NCI-H2196 (cell line): ENCODE results near the gene SCAMP1.
A peak's percentile ranks its signal among the peaks of the same experiment; 100 is the strongest.
"Not testable (repeated sequence)": the region's sequence is repeated elsewhere in the genome, so short reads cannot be mapped to it uniquely, and the experiment has no call there.

Experiments used
- DNase-seq: peaks from one replicate; lab custom pipeline; 2025; ENCODE audit not compliant: unreplicated experiment; lab: John Stamatoyannopoulos, UW

SCAMP1 gene

GRCh38 chr5:78360924-78361630 lies 660 bp downstream of the SCAMP1 start:
- peak; percentile 31 for DNase-seq

DNA sequence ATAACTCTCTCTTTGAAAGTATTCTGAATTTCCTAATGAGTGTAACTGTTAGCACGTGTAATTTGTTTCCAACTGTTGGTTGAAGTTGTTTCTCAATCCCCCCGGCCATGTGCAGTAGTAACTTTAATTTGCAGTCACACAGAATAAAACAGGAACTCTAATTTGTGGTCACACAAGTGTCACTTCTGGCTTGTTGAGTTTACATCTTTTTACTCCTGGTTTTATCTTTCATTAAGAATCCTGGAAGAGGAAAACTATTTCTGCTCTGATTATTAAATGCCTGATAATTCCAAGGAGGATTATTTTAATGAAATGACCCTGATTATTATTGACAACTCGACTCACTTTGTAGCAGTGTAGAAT lies 1.2 kb downstream of the SCAMP1 start:
- DNase-seq: no peak

DNA sequence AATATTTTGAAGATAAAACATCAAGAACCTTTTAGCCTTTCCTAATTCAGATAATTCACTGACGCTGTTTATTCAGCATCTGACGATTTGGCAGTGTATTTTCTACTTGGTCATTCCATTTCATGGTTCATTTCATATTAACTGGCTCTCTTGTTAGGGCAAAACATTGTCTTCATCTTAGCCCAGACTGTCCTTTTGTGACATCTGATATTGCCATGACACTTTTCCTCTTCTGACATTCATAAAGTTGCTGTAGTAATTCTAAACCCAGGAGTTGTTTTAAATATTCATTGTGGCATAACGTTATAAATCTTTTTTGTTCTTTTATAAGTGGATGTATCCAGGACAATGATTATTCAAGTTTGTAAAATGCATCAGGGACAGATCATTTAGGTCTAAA lies 1.8 kb downstream of the SCAMP1 start:
- DNase-seq: no peak

DNA sequence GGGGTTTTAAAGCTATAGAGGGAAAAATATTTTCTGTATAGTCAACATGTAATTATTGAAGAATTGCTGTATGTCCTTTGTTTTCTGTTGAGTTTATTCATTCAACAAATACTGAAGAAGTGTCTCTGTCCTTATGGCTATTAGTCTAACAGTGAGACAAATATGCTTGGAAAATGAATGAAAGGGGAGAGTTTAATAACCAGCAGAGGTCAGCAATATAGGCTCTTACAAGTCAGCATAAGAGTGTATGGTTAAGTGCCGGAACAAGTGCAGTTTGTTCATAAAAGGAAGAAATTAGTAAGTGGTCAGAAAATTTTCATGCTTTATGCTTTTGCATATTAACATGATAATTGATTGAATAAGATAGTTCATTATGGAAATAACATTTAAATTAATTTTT lies 3.6 kb downstream of the SCAMP1 start:
- no peak for DNase-seq

DNA sequence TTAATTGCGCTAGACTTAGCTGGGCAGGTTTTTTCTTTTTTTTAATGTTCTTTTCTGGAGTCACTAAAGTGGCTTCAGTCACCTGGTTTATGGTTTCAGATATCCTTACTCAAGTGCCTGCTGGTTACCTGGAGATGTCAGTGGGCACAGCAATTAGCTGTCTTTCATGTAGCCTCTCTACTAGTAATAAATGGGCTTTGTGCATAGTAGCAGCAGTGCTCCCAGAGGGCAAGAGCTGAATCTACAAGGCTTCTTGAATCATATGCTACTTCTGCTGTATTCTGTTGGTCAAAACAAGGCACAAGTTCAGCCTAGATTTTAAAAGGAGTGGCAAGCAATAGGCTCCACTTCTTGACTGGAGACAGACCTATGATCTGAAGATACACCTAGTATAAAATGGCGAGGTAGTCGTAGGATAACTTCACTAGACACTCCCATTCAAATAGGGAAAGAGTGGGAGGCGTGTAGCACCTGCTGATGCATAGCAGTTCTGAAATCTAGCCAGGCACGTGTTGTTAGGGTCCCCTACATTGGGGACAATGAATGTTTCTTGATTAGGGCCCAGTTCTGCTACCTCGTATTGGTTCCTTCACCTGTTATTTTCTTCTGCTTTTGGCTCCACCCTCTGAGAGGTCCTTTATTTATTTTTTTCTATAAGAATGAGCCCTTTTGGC lies 7.0 kb downstream of the SCAMP1 start:
- peak; percentile 14 for DNase-seq

DNA sequence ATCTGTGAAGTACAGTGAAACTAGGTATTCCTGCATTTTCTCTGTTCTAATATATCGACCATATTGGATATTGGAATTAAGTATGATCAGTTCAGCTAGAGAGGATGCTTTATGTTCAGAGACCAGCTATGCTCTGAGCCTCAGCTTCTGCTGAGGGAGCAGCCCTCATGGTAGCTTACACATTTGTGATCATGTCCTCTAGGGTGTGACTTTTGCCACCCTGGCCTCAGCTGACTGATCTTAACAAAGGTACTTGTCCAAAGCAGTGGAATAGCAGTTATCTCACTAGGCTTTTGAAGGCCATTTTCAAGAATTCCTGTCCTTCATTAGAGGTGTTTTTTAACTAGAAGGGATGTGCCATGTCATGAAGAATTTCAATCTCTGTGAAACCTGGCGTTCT lies 9.3 kb downstream of the SCAMP1 start:
- no peak for DNase-seq

- no peak for DNase-seq
These were observed 12.8 kb downstream of the SCAMP1 start for GRCh38 chr5:78373231-78373630.

- DNase-seq: no peak
These were observed 15.9 kb downstream of the SCAMP1 start for GRCh38 chr5:78376315-78376714.

GRCh38 chr5:78377056-78377717 lies 16.8 kb downstream of the SCAMP1 start:
- DNase-seq: no peak

- no peak for DNase-seq
These were observed 17.3 kb downstream of the SCAMP1 start for GRCh38 chr5:78377718-78378105.

DNA sequence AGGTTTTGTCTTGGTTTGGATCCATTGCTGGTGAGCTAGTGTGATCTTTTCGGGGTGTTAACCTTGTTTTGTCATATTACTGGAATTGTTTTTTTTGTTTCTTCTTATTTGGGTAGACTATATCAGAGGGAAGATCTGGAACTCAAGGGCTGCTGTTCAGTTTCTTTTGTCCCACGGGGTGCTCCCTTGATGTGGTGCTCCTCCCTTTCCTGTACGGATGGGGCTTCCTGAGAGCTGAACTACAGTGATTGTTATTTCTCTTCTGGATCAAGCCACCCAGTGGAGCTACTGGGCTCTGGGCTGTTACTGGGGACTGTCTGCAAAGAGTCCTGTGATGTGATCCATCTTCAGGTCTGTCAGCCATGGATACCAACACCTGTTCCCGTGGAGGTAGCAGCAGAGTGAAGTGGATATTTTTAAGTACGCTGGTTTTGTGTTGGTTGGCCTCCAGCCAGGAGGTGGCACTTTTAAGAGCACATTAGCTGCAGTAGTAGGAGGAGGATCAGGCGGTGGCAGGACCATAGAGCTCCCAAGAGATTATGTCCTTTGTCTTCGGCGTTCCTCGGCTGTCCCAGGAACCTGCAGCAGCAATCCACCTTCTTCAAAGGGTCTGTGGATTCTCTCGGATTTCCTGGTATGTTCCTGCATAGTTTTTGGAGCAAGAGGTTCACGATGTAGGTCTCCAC lies 27.2 kb downstream of the SCAMP1 start:
- DNase-seq: no peak

GRCh38 chr5:78391357-78391756 lies 30.9 kb downstream of the SCAMP1 start:
- not testable (repeated sequence) for DNase-seq

- DNase-seq: no peak
These were observed 37.4 kb downstream of the SCAMP1 start for GRCh38 chr5:78397831-78398230.

DNA sequence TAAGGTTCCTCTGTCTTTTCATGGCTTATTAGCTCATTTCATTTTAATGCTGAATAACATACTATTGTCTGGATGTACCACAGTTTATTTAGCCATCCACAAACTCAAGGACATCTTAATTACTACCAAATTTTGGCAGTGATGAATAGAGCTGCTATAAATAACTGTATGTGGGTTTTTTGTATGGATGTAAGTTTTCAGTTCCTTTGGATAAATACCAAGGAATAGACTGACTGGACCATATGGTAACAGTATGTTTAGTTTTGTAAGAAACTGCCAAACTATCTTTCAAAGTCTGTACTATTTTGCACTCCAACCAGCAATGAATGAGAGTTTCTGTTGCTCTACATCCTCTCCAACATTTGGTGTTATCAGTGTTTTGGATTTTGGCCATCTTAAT lies 38.7 kb downstream of the SCAMP1 start:
- no peak for DNase-seq

DNA sequence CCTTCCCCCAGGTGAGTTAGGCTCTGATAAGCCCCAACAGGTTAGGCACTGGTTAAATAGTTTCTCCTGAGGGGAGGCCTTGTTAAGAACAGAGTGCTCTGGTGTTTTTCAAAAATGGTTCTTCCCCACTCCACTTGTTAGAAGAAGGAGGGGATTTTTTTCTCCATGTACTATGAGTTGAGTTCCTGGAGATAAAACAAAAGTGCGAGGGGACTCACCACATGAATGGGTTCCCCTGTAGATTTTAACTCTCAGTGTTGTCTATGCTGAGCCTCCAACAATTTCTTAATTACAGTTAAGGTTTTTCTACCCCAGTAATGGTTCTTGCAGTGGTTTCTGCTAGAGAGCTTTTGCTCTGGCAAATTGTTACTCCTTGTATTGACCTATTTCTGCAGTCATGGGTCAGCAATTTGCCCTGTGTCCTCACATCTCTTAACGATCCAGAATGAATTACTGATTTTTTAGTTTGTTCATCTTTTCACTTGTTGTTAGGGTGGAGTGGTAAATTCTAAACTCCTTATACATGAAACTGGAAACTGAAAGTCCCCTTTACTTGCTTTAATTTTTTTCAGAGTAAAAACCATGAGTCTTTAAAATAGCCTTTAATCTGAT lies 44.4 kb downstream of the SCAMP1 start:
- DNase-seq: no peak

DNA sequence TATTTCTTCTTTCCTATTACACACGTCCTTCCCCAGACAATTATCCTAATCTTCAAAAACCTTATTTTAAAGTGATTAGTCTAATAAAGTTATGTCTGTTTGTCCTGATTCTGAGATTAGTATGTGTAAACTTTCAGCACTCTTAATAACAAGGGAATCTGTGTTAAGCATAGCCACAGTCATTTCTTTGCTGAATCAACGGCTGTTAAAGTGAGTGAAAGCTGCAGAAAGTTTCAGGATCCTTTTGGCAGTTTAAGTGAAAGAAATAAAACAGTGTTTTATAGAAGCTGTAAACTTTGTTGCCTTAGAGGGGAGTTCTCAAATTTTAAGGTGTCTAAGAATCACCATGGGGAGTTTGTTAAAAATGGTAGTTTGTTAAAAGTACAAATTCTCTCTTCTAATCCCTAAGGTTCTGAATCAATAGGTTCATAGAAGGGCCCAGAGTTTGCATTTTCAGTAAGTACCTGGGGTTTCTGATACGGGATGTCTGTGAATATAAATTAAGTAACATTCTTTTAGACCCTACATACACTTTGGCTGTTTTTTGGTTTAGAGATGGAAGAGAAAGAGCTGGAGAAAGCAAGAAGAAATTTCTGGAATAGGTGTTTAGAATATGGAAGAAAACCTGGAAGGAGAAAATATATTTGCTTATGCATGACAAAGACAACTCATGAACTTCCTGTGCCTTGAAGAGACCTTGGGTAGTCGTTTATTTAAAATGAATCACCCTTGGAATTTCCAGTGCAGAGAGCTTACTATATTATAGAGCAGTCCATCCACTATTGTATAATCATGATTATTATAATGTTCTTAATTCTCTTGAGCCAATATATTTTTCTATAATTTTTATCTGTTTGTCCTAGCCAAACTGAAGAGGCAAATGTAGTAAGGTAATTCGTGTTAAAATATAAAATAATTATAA lies 45.7 kb downstream of the SCAMP1 start:
- no peak for DNase-seq

DNA sequence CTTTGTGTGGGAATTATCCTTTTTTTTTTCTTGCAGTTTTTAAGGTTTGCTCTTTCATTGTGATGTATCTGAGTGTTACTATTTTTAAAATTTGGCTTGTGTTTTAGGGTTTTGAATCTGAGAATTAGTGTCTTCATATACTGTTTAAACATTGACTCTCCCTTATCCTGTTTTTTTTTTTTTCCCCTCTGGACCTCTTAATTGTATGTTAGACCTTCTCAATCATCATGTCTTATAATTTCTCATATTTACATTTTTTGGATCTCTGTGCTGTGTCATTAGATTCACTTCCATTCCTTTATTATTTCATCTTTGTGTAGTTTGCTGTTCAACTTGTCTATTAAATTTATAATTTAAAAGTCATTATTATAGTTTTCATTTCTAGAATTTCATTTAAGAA lies 47.0 kb downstream of the SCAMP1 start:
- no peak for DNase-seq

- DNase-seq: no peak
These were observed 51.2 kb downstream of the SCAMP1 start for GRCh38 chr5:78411586-78411985.

DNA sequence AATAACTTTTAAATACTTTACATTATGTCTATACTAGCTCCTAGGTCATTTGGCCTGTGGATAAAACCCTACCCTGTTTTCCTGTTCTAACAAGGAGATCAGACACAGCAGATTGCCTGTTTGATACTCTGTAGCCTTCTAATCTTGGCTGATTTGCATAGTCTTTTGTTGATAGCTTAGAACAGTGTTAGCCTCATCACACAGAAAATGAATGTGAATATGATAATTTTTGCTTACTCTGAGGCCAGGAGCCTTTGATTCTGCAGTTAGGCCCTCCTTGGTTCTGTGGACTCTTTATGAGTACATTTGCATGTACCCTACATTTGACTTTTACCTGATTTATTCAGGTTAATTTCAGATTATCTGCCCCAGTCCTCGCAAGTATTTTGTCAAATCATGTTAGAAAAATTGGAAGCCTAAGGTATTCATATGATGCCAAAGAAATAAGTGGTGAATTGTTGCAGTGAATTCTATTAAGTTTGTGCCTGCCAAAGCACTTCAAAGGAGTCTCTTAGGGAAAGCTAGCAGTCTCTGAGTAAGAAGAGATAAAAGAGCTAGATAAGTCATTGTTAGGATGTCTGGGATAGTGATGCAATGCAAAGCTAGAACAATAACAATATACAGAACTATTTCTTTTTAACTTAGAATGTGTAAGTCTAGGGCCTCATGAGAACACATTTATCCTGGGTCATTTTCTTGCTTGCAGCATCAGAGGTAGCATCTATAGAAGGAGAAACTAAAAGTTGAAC lies 56.4 kb downstream of the SCAMP1 start:
- no peak for DNase-seq

DNA sequence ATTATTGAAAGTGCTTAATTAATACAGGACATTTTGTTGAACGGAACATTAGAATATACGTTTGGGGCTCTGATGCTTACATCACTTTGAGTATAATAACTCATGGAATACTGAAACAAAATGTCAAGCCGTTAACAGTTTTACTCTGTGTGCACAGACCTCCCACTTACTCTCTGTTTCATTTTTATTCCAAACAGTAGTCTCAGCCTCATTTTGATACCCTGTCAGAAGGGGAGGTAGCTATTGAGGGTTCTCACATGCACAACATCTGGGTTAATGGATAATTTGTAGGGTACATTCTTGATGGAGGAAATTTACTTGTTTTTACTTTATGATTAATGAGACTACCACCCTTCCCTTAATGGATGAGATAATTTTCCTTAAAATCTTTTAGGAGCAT lies 59.0 kb downstream of the SCAMP1 start:
- DNase-seq: no peak
